HepG2 (cell line): ENCODE measurements around the gene PTGIS. TPM values are rescaled to one million over a fixed set of nuclear protein-coding genes. Genes with fewer than 3 reads are reported as not detected.

Experiments used
- HOXD1 ChIP-seq: sonication (generic); formaldehyde crosslinking; IDR thresholded peaks from 2 replicates; pipeline ENCODE4 v1.5.0; 2020; ENCODE audit warnings: missing genetic modification reagents
- MAF1 ChIP-seq: sonication (generic); formaldehyde crosslinking; IDR thresholded peaks from 2 replicates; pipeline ENCODE4 v1.5.0; 2020; ENCODE audit warnings: missing genetic modification reagents, borderline replicate concordance
- PBX3 ChIP-seq: sonication (generic); formaldehyde crosslinking; IDR thresholded peaks from 2 replicates; pipeline ENCODE4 v1.8.1; 2023; ENCODE audit warnings: missing genetic modification reagents, inconsistent platforms, borderline replicate concordance
- PITX1 ChIP-seq: sonication (generic); formaldehyde crosslinking; IDR thresholded peaks from 2 replicates; pipeline ENCODE4 v1.5.1; 2020; ENCODE audit warnings: mild to moderate bottlenecking, missing genetic modification reagents
- SETDB1 ChIP-seq: sonication (generic); formaldehyde crosslinking; IDR thresholded peaks from 2 replicates; pipeline ENCODE4 v1.5.1; 2020; ENCODE audit warnings: missing genetic modification reagents, mild to moderate bottlenecking, borderline replicate concordance
- STAT6 ChIP-seq: sonication (generic); formaldehyde crosslinking; IDR thresholded peaks from 2 replicates; pipeline ENCODE4 v1.4.0; 2020; ENCODE audit warnings: missing genetic modification reagents, mild to moderate bottlenecking, borderline replicate concordance
- TAF1 ChIP-seq: sonication (generic); formaldehyde crosslinking; IDR thresholded peaks from 2 replicates; pipeline ENCODE4 v1.4.0; 2020; ENCODE audit warnings: missing genetic modification reagents
- ZMYM2 ChIP-seq: sonication (generic); formaldehyde crosslinking; IDR thresholded peaks from 2 replicates; pipeline ENCODE4 v1.8.0; 2022; ENCODE audit warnings: mild to moderate bottlenecking, missing genetic modification reagents
- ZNF253 ChIP-seq: sonication (generic); formaldehyde crosslinking; IDR thresholded peaks from 2 replicates; pipeline ENCODE4 v1.8.0; 2022; ENCODE audit warnings: mild to moderate bottlenecking, missing genetic modification reagents, borderline replicate concordance
- ZNF350 ChIP-seq: sonication (generic); formaldehyde crosslinking; IDR thresholded peaks from 2 replicates; pipeline ENCODE4 v1.4.0; 2020; ENCODE audit warnings: mild to moderate bottlenecking, low read depth, missing genetic modification reagents, borderline replicate concordance
- ZNF607 ChIP-seq: sonication (generic); formaldehyde crosslinking; IDR thresholded peaks from 2 replicates; pipeline ENCODE4 v1.5.1; 2020; ENCODE audit warnings: missing genetic modification reagents, mild to moderate bottlenecking, borderline replicate concordance
- ZNF792 ChIP-seq: IDR thresholded peaks from 2 replicates; pipeline ENCODE4 v1.6.1; 2016
- polyA plus RNA-seq, 8 experiments: library from polyadenylated mRNA; depleted of rRNA in 3 of 8; stranded (reverse) in 7 of 8; unstranded in 1 of 8; fragments of >200 nt; fragmentation: Illumina TruSeq in 4 of 8; extraction: Trizol in 4 of 8; gene quantifications; 2 replicates each; pipeline versions ENCODE4 v1.2.1 to v1.2.3, GENCODE V29; 2011 to 2016; ENCODE audit warnings: low read depth in 4 of 8, missing spikeins in 1 of 8, mixed read lengths in 1 of 8; ENCODE audit not compliant: insufficient read depth in 1 of 8
- total RNA-seq, 5 experiments: library from RNA; depleted of rRNA; stranded (reverse); fragments of >200 nt; fragmentation: Illumina TruSeq; extraction: Trizol; gene quantifications; 2 replicates each; pipeline ENCODE4 v1.2.3, GENCODE V29; 2016; ENCODE audit warnings: low read depth in 1 of 5
- TF ChIP-seq, protein P1 (sequence below): sonication (generic); formaldehyde crosslinking; IDR thresholded peaks from 2 replicates; pipeline ENCODE4 v1.5.1; 2020; ENCODE audit warnings: mild to moderate bottlenecking, missing genetic modification reagents, borderline replicate concordance
- TF ChIP-seq, protein P2 (sequence below): sonication (generic); formaldehyde crosslinking; IDR thresholded peaks from 2 replicates; pipeline ENCODE4 v1.5.0; 2020; ENCODE audit warnings: mild to moderate bottlenecking, missing genetic modification reagents
- TF ChIP-seq, protein P3 (sequence below): sonication (generic); formaldehyde crosslinking; IDR thresholded peaks from 2 replicates; pipeline ENCODE4 v1.5.0; 2020; ENCODE audit warnings: missing genetic modification reagents

Gene PTGIS
- total and polyA plus RNA-seq, 2 of the 13 experiments (the other 11 are each of a cell fraction or from before 2014, with no cell fraction given): not detected

DNA sequence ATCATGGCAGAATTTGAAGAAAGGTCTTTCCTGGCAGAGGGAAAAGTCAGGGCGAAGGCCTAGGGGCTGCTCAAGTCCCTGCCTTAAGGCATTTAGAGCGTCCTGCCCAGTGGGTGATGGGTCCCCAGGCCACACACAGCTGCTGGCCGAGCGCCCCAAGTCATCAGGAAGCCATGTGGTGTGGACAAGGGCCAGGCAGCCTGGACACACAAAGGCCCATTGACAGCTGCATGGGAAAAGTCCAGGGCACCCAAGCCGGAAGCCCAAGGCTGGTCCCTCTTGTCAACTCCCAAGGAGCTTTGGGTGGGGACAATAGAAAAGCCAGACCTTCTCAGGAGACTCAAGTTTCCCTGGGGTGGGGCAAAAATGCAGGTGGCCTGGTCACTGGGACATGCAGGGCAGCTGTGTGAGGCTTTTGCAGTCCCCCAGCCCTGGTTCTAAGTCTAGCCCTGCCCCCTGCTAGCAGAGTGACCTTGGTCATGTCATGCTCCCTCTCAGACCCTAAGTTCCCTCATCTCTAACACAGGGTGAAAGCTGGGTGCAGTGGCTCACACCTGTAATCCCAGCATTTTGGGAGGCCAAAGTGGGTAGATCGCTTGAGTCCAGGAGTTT lies 44.3 kb upstream of the PTGIS start (continued):
- TF ChIP-seq, protein P1, sequence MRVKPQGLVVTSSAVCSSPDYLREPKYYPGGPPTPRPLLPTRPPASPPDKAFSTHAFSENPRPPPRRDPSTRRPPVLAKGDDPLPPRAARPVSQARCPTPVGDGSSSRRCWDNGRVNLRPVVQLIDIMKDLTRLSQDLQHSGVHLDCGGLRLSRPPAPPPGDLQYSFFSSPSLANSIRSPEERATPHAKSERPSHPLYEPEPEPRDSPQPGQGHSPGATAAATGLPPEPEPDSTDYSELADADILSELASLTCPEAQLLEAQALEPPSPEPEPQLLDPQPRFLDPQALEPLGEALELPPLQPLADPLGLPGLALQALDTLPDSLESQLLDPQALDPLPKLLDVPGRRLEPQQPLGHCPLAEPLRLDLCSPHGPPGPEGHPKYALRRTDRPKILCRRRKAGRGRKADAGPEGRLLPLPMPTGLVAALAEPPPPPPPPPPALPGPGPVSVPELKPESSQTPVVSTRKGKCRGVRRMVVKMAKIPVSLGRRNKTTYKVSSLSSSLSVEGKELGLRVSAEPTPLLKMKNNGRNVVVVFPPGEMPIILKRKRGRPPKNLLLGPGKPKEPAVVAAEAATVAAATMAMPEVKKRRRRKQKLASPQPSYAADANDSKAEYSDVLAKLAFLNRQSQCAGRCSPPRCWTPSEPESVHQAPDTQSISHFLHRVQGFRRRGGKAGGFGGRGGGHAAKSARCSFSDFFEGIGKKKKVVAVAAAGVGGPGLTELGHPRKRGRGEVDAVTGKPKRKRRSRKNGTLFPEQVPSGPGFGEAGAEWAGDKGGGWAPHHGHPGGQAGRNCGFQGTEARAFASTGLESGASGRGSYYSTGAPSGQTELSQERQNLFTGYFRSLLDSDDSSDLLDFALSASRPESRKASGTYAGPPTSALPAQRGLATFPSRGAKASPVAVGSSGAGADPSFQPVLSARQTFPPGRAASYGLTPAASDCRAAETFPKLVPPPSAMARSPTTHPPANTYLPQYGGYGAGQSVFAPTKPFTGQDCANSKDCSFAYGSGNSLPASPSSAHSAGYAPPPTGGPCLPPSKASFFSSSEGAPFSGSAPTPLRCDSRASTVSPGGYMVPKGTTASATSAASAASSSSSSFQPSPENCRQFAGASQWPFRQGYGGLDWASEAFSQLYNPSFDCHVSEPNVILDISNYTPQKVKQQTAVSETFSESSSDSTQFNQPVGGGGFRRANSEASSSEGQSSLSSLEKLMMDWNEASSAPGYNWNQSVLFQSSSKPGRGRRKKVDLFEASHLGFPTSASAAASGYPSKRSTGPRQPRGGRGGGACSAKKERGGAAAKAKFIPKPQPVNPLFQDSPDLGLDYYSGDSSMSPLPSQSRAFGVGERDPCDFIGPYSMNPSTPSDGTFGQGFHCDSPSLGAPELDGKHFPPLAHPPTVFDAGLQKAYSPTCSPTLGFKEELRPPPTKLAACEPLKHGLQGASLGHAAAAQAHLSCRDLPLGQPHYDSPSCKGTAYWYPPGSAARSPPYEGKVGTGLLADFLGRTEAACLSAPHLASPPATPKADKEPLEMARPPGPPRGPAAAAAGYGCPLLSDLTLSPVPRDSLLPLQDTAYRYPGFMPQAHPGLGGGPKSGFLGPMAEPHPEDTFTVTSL (CRISPR knock-in tag): no peak
- TF ChIP-seq PBX3 (CRISPR knock-in tag) (no peak), ZNF253 (no peak), STAT6 (CRISPR knock-in tag) (no peak), MAF1 (0 out of 2 replicates have a peak, but pooled peaks have one; percentile 74), ZNF350 (no peak), TAF1 (CRISPR knock-in tag) (peak; percentile 29; the same call in 1 of the 2 replicates), PITX1 (CRISPR knock-in tag) (peak; percentile 39; the same call in 1 of the 2 replicates), ZMYM2 (CRISPR knock-in tag) (0 out of 2 replicates have a peak, but pooled peaks have one; percentile 65), ZNF607 (CRISPR knock-in tag) (no peak), SETDB1 (CRISPR knock-in tag) (no peak), ZNF792 (CRISPR knock-in tag) (peak; percentile 52; the same call in 1 of the 2 replicates), HOXD1 (CRISPR knock-in tag) (no peak)
- TF ChIP-seq, protein P2, sequence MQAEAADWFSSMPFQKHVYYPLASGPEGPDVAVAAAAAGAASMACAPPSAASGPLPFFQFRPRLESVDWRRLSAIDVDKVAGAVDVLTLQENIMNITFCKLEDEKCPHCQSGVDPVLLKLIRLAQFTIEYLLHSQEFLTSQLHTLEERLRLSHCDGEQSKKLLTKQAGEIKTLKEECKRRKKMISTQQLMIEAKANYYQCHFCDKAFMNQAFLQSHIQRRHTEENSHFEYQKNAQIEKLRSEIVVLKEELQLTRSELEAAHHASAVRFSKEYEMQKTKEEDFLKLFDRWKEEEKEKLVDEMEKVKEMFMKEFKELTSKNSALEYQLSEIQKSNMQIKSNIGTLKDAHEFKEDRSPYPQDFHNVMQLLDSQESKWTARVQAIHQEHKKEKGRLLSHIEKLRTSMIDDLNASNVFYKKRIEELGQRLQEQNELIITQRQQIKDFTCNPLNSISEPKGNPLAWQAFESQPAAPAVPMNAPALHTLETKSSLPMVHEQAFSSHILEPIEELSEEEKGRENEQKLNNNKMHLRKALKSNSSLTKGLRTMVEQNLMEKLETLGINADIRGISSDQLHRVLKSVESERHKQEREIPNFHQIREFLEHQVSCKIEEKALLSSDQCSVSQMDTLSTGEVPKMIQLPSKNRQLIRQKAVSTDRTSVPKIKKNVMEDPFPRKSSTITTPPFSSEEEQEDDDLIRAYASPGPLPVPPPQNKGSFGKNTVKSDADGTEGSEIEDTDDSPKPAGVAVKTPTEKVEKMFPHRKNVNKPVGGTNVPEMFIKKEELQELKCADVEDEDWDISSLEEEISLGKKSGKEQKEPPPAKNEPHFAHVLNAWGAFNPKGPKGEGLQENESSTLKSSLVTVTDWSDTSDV: no peak
- TF ChIP-seq, protein P3, sequence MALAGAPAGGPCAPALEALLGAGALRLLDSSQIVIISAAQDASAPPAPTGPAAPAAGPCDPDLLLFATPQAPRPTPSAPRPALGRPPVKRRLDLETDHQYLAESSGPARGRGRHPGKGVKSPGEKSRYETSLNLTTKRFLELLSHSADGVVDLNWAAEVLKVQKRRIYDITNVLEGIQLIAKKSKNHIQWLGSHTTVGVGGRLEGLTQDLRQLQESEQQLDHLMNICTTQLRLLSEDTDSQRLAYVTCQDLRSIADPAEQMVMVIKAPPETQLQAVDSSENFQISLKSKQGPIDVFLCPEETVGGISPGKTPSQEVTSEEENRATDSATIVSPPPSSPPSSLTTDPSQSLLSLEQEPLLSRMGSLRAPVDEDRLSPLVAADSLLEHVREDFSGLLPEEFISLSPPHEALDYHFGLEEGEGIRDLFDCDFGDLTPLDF (CRISPR knock-in tag): no peak
